Panc1 (cell line): ENCODE results near the gene DNMT3A. TPM values are rescaled to one million over a fixed set of nuclear protein-coding genes. Genes with fewer than 3 reads are reported as not detected.
"Not testable (repeated sequence)": the region's sequence is repeated elsewhere in the genome, so short reads cannot be mapped to it uniquely, and the experiment has no call there.

Source experiments
- ATAC-seq: fragments of 200-7000 bp; cut with Tn5 transposase; 2 replicates; pipeline ENCODE4 v1.9.1; 2020; ENCODE audit warnings: mild to moderate bottlenecking, moderate library complexity
- BruUV-seq: library from RNA; stranded (reverse); fragments of 400-500 nt; replicated peaks from 2 replicates; lab custom pipeline; 2021; lab: Mats Ljungman, UMichigan
- CTCF ChIA-PET: fragments of 300-600 bp; sonication (Branson Sonifier 250); formaldehyde crosslinking; loops from one replicate; lab custom pipeline; 2022; ENCODE audit warnings: antibody characterized with exemption; lab: Charles Lee
- POLR2A ChIA-PET: fragments of 300-600 bp; sonication (Branson Sonifier 250); formaldehyde crosslinking; loops from one replicate; lab custom pipeline; 2022; ENCODE audit warnings: antibody characterized with exemption; lab: Charles Lee
- DNase-seq: peaks from one replicate; pipeline ENCODE4 v3.0.0-alpha.2; 2010; ENCODE audit warnings: low read depth, low spot score
- H3K27ac ChIP-seq: 2 replicates; pipeline ENCODE4 v1.5.1; 2011; ENCODE audit warnings: mild to moderate bottlenecking, low read length, inconsistent platforms
- H3K27me3 ChIP-seq: fragments of 200-500 bp; sonication (Bioruptor generic); 2 replicates; pipeline ENCODE4 v1.6.0; 2014; ENCODE audit warnings: low read length, inconsistent platforms; ENCODE audit not compliant: control insufficient read depth, insufficient read depth
- H3K36me3 ChIP-seq: fragments of 200-500 bp; sonication (Bioruptor generic); 2 replicates; pipeline ENCODE4 v1.5.1; 2014; ENCODE audit warnings: inconsistent platforms, mild to moderate bottlenecking, low read length, moderate library complexity; ENCODE audit not compliant: control insufficient read depth, insufficient read depth
- H3K4me1 ChIP-seq: 2 replicates; pipeline ENCODE4 v1.5.1; 2011; ENCODE audit warnings: inconsistent platforms, mild to moderate bottlenecking, low read length, moderate library complexity; ENCODE audit not compliant: control insufficient read depth, insufficient read depth
- H3K4me3 ChIP-seq, 2 experiments: 2 replicates each; pipeline ENCODE4 v1.5.1; 2011 to 2012; ENCODE audit warnings: low read depth in 2 of 2, low read length in 2 of 2, mild to moderate bottlenecking in 2 of 2, inconsistent platforms in 1 of 2, moderate library complexity in 1 of 2
- H3K9me3 ChIP-seq: fragments of 200-500 bp; sonication (Bioruptor generic); 2 replicates; pipeline ENCODE4 v1.5.1; 2014; ENCODE audit warnings: low read depth, mild to moderate bottlenecking, inconsistent platforms, low read length, moderate library complexity; ENCODE audit not compliant: control insufficient read depth, insufficient read depth
- CTCF ChIP-seq: fragments of 450-650 bp; IDR thresholded peaks from 2 replicates; pipeline ENCODE4 v1.5.1; 2017; ENCODE audit warnings: mild to moderate bottlenecking
- POLR2AphosphoS5 ChIP-seq: IDR thresholded peaks from 2 replicates; pipeline ENCODE4 v1.6.1; 2012; ENCODE audit warnings: mild to moderate bottlenecking, low read depth, low read length, moderate library complexity
- SIN3A ChIP-seq: IDR thresholded peaks from 2 replicates; pipeline ENCODE4 v1.6.1; 2012; ENCODE audit warnings: low read depth, mild to moderate bottlenecking, low read length, moderate library complexity, borderline replicate concordance; ENCODE audit not compliant: insufficient read depth
- TCF7L2 ChIP-seq: IDR thresholded peaks from 2 replicates; pipeline ENCODE4 v1.6.1; 2011; ENCODE audit warnings: mild to moderate bottlenecking, low read depth, low read length, inconsistent platforms
- in situ Hi-C: cut with HindIII; loops from 2 replicates; pipeline ENCODE4 v1.10.0; 2016; ENCODE audit warnings: low sequenced_read_pairs, low pct_unique_long_range_greater_than_20kb
- intact Hi-C: fragments of 100-400 bp; cut with micrococcal nuclease; formaldehyde crosslinking; loops from one replicate; pipeline ENCODE4 v1.10.0; 2022; ENCODE audit not compliant: unreplicated experiment
- total RNA-seq: library from RNA; stranded (reverse); gene quantifications from one replicate; pipeline ENCODE4 v1.2.1, GENCODE V29; 2021; ENCODE audit not compliant: unreplicated experiment
- TF ChIP-seq, protein P1 (sequence below), 2 experiments: IDR thresholded peaks; 2 replicates each; pipeline ENCODE4 v1.6.1; 2011 to 2012; ENCODE audit warnings: low read depth in 2 of 2, control low read depth in 1 of 2, low read length in 1 of 2, mild to moderate bottlenecking in 1 of 2, moderate library complexity in 1 of 2; ENCODE audit not compliant: insufficient read depth in 1 of 2

Gene DNMT3A
- total RNA-seq, 1 experiment from 2014 or later = 29.3 TPM

GRCh38 chr2:25213229-25213628 lies 128.5 kb downstream of the DNMT3A start:
- no peak overlapping the region for H3K4me3 ChIP-seq
- H3K36me3 ChIP-seq = no peaks in the 10 kb centered on the region
- in situ Hi-C loops (no loop called here), intact Hi-C loops (no loop called here)
- TF ChIP-seq TCF7L2 (no peak), POLR2AphosphoS5 (no peak), CTCF (no peak), SIN3A (no peak)
- TF ChIP-seq, protein P1, sequence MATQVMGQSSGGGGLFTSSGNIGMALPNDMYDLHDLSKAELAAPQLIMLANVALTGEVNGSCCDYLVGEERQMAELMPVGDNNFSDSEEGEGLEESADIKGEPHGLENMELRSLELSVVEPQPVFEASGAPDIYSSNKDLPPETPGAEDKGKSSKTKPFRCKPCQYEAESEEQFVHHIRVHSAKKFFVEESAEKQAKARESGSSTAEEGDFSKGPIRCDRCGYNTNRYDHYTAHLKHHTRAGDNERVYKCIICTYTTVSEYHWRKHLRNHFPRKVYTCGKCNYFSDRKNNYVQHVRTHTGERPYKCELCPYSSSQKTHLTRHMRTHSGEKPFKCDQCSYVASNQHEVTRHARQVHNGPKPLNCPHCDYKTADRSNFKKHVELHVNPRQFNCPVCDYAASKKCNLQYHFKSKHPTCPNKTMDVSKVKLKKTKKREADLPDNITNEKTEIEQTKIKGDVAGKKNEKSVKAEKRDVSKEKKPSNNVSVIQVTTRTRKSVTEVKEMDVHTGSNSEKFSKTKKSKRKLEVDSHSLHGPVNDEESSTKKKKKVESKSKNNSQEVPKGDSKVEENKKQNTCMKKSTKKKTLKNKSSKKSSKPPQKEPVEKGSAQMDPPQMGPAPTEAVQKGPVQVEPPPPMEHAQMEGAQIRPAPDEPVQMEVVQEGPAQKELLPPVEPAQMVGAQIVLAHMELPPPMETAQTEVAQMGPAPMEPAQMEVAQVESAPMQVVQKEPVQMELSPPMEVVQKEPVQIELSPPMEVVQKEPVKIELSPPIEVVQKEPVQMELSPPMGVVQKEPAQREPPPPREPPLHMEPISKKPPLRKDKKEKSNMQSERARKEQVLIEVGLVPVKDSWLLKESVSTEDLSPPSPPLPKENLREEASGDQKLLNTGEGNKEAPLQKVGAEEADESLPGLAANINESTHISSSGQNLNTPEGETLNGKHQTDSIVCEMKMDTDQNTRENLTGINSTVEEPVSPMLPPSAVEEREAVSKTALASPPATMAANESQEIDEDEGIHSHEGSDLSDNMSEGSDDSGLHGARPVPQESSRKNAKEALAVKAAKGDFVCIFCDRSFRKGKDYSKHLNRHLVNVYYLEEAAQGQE (IDR thresholded peaks at IDR 0.05; ENCODE audit: insufficient read depth in 1 of 2, low read depth in 2 of 2, low read length in 1 of 2) = no peak
- H3K27ac ChIP-seq = no peak overlapping the region
- ATAC-seq = no peak
- no peaks in the 10 kb centered on the region for H3K27me3 ChIP-seq
- no TSS peak for BruUV-seq
- no peaks in the 10 kb centered on the region for H3K4me1 ChIP-seq
- CTCF ChIA-PET = no interaction called here
- no peak for DNase-seq
- POLR2A ChIA-PET = no interaction called here
- H3K9me3 ChIP-seq = no peaks in the 10 kb centered on the region

- in situ Hi-C loops, BruUV-seq, DNase-seq, H3K27me3 ChIP-seq, H3K36me3 ChIP-seq, intact Hi-C loops, H3K4me1 ChIP-seq, CTCF ChIA-PET, H3K4me3 ChIP-seq, H3K9me3 ChIP-seq, ATAC-seq, H3K27ac ChIP-seq: not testable (repeated sequence)
- POLR2A ChIA-PET = interaction anchor here (0.6 kb wide), 1 partner anchor 520 kb away, joined by 5 read pairs; no protein-coding TSS in a partner anchor
Observed at GRCh38 chr2:25210923-25211322, 130.8 kb downstream of the DNMT3A start.

DNA sequence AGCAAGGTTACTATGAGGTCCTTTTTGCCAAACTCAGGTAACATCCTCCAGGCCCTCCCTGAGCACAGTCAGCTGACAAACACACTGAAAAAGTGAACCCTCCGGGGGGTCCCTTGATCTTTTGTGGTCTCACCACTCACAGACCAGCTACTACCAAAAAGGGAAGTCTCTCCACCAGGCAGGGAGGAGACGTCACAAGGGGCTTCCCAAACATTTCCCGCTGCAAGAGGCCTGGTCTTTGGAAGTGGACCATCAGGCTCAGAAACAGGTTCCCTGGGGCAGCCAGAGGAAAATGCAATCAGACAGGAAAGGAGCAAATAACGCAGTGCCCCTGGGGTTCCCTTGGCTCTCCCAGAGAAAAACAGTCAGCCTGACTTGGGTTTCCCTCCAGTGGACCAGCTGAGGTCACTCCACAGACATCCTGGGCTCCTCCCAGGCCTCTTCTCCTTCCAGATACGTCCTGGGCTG lies 134.6 kb downstream of the DNMT3A start:
- TF ChIP-seq, protein P1 (IDR thresholded peaks at IDR 0.05; ENCODE audit: insufficient read depth in 1 of 2, low read depth in 2 of 2, low read length in 1 of 2) = no peak
- TF ChIP-seq CTCF = no peak
- no peak for TF ChIP-seq SIN3A
- TF ChIP-seq TCF7L2 = no peak
- no peak for TF ChIP-seq POLR2AphosphoS5
- no TSS peak for BruUV-seq
- H3K4me1 ChIP-seq = no peaks in the 10 kb centered on the region
- no peaks in the 10 kb centered on the region for H3K36me3 ChIP-seq
- no peak overlapping the region for H3K27ac ChIP-seq
- no peak overlapping the region for H3K4me3 ChIP-seq
- ChIA-PET POLR2A (no interaction called here), CTCF (no interaction called here)
- no peak for ATAC-seq
- no peak for DNase-seq
- intact Hi-C loops = no loop called here
- no peaks in the 10 kb centered on the region for H3K9me3 ChIP-seq
- H3K27me3 ChIP-seq = no peaks in the 10 kb centered on the region
- in situ Hi-C loops = no loop called here
